Measurements from ENCODE around the gene NUDT4.

DNA sequence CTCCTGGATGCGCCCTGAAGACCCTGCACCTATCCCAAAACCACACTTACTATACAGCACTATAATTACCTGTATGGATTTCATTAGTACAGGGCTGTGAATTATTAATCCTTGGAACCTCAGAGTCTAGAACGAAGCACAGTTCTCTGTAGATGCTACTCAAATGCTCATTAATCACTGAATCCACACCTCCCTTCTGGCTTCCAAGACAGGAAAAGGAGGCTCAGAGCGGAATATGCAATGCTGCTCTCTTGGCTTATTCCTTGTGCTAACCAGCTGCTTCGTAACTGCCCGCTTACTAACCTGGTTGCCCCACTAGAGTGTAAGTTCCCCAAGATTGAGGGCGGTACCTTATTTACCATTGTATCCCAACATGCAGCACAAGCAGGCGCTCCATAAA is 39.1 kb upstream of the NUDT4 start:
- no peak for TF ChIP-seq SIX4 (CRISPR knock-in tag; IDR thresholded peaks at IDR 0.05)
- no peak for TF ChIP-seq POLR2A (IDR thresholded peaks at IDR 0.05; ENCODE audit: insufficient read depth in 1 of 2, low read depth in 2 of 2, low read length in 2 of 2)
- TF ChIP-seq, protein P1, sequence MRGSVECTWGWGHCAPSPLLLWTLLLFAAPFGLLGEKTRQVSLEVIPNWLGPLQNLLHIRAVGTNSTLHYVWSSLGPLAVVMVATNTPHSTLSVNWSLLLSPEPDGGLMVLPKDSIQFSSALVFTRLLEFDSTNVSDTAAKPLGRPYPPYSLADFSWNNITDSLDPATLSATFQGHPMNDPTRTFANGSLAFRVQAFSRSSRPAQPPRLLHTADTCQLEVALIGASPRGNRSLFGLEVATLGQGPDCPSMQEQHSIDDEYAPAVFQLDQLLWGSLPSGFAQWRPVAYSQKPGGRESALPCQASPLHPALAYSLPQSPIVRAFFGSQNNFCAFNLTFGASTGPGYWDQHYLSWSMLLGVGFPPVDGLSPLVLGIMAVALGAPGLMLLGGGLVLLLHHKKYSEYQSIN (CRISPR knock-in tag; IDR thresholded peaks at IDR 0.05; ENCODE audit: borderline replicate concordance) = no peak
- TF ChIP-seq, protein P2, sequence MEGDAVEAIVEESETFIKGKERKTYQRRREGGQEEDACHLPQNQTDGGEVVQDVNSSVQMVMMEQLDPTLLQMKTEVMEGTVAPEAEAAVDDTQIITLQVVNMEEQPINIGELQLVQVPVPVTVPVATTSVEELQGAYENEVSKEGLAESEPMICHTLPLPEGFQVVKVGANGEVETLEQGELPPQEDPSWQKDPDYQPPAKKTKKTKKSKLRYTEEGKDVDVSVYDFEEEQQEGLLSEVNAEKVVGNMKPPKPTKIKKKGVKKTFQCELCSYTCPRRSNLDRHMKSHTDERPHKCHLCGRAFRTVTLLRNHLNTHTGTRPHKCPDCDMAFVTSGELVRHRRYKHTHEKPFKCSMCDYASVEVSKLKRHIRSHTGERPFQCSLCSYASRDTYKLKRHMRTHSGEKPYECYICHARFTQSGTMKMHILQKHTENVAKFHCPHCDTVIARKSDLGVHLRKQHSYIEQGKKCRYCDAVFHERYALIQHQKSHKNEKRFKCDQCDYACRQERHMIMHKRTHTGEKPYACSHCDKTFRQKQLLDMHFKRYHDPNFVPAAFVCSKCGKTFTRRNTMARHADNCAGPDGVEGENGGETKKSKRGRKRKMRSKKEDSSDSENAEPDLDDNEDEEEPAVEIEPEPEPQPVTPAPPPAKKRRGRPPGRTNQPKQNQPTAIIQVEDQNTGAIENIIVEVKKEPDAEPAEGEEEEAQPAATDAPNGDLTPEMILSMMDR (CRISPR knock-in tag; IDR thresholded peaks at IDR 0.05) = no peak
- TF ChIP-seq, protein P3, sequence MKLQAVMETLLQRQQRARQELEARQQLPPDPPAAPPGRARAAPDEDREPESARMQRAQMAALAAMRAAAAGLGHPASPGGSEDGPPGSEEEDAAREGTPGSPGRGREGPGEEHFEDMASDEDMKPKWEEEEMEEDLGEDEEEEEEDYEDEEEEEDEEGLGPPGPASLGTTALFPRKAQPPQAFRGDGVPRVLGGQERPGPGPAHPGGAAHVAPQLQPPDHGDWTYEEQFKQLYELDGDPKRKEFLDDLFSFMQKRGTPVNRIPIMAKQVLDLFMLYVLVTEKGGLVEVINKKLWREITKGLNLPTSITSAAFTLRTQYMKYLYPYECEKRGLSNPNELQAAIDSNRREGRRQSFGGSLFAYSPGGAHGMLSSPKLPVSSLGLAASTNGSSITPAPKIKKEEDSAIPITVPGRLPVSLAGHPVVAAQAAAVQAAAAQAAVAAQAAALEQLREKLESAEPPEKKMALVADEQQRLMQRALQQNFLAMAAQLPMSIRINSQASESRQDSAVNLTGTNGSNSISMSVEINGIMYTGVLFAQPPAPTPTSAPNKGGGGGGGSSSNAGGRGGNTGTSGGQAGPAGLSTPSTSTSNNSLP (IDR thresholded peaks at IDR 0.05; ENCODE audit: low read depth, low read length) = no peak
- no peak for TF ChIP-seq PHF21A (CRISPR knock-in tag; IDR thresholded peaks at IDR 0.05)
- no peak for TF ChIP-seq ETV5 (CRISPR knock-in tag; IDR thresholded peaks at IDR 0.05; ENCODE audit: borderline replicate concordance)
- TF ChIP-seq RFX5 (IDR thresholded peaks at IDR 0.05; ENCODE audit: low read depth, low read length) = no peak
- TF ChIP-seq TP53 (CRISPR knock-in tag; conservative IDR thresholded peaks at IDR 0.05) = no peak
- no peak for TF ChIP-seq SALL2 (CRISPR knock-in tag; IDR thresholded peaks at IDR 0.05)
- no peak for TF ChIP-seq MYC (CRISPR knock-in tag; IDR thresholded peaks at IDR 0.05; ENCODE audit: borderline replicate concordance)
- no peak for TF ChIP-seq RXRA (CRISPR knock-in tag; IDR thresholded peaks at IDR 0.05)
- TF ChIP-seq, protein P4, sequence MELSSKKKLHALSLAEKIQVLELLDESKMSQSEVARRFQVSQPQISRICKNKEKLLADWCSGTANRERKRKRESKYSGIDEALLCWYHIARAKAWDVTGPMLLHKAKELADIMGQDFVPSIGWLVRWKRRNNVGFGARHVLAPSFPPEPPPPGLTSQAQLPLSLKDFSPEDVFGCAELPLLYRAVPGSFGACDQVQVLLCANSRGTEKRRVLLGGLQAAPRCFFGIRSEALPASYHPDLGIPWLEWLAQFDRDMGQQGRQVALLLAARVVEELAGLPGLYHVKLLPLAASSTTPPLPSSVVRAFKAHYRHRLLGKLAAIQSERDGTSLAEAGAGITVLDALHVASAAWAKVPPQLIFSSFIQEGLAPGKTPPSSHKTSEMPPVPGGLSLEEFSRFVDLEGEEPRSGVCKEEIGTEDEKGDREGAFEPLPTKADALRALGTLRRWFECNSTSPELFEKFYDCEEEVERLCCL (CRISPR knock-in tag; IDR thresholded peaks at IDR 0.05; ENCODE audit: borderline replicate concordance) = no peak

Data from HepG2 (cell line).